Measurements from ENCODE around the gene PNKP. TPM values are rescaled to one million over a fixed set of nuclear protein-coding genes. Genes with fewer than 3 reads are reported as not detected.

PNKP gene
- total RNA-seq, 1 donor from 2014 or later, result 46.3 TPM

DNA sequence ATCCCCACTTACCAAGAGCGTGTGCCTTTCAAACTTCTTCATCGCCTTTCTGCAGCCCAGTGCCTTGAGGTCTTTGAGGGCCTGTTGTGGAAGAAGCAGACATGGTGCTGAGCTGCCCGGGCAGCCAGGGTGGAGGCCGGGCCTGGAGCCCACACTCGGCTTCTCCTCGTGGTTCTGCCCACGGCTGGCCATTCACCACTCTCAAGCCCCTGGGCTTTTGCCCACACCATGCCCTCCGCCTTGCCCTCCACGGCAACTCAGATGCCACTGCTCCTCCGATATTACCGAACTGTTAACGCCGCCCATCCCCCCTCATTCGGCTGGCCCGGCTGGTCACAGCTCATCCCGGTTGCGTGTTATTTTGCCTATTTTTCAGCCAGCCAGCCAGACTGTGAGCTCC lies 24.0 kb upstream of the PNKP start:
- intact Hi-C loops (cut with DNase I), result no loop called here
- DNase-seq (ENCODE audit: low spot score in 2 of 2), result no peak
- peaks cover 10 to 18% of the 10 kb centered on the region in 2 donors for H3K36me3 ChIP-seq
- no peak overlapping the region for H3K4me3 ChIP-seq
- H3K27ac ChIP-seq, result no peak overlapping the region
- H3K9me3 ChIP-seq, result no peaks in the 10 kb centered on the region
- TF ChIP-seq, protein P1, sequence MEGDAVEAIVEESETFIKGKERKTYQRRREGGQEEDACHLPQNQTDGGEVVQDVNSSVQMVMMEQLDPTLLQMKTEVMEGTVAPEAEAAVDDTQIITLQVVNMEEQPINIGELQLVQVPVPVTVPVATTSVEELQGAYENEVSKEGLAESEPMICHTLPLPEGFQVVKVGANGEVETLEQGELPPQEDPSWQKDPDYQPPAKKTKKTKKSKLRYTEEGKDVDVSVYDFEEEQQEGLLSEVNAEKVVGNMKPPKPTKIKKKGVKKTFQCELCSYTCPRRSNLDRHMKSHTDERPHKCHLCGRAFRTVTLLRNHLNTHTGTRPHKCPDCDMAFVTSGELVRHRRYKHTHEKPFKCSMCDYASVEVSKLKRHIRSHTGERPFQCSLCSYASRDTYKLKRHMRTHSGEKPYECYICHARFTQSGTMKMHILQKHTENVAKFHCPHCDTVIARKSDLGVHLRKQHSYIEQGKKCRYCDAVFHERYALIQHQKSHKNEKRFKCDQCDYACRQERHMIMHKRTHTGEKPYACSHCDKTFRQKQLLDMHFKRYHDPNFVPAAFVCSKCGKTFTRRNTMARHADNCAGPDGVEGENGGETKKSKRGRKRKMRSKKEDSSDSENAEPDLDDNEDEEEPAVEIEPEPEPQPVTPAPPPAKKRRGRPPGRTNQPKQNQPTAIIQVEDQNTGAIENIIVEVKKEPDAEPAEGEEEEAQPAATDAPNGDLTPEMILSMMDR (IDR thresholded peaks at IDR 0.05), result no peak
- H3K27me3 ChIP-seq, result no peaks in the 10 kb centered on the region
- peaks cover 4 to 8% of the 10 kb centered on the region in 2 donors for H3K4me1 ChIP-seq

DNA sequence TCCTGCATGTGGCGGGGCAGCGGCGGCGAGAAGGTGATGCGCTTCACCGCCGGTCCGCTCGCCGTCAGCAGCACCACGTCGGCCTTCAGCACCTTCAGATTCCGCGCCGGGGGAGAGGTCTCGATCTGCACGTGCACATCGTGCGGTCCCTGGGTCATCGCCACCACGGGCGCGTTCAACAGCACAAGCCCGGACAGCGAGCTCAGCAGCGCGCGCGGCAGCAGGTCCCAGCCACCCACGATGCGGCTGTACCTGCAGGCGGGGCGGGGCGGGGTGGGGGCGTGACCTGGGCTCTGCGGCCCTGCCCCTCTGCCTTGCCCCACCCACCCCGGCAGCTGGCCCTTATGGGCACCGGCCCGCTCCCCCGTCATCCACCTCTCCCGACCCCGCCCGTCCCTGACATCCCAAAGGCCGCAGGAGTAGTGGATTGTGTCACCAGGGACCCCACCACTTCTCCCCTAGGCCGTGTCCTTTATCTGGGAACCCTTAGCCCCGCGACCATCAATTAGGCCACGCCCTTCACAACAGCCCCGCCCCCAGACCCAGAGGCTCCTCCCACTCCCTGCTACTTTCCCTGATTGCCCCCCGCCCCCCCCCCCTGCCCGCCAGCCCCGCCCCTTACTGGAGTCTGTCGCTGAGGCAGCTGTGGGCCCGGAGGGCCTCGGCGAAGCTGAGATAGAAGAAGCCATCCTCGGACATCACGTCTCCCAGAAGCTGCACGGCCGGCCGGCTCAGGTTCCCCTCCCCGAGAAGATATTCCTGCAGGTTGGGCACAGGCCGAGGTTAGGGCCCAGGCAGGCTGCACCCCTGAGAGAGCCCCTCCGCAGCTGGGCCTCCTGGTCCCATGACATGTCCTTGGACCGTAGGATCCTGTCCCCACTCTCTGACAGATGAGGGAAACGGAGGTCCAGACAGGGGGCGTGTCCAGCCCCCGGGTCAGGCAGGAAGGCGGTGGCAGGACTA lies 23.3 kb upstream of the PNKP start:
- Histone ChIP-seq H3K9me3 (no peaks in the 10 kb centered on the region), H3K4me1 (peaks cover 4 to 8% of the 10 kb centered on the region in 2 donors), H3K4me3 (peak overlapping the region; percentile 25 to 41), H3K27ac (no peak overlapping the region), H3K27me3 (no peaks in the 10 kb centered on the region), H3K36me3 (peaks cover 14 to 21% of the 10 kb centered on the region in 2 donors)
- no peak for DNase-seq (ENCODE audit: low spot score in 2 of 2)
- intact Hi-C loops (cut with DNase I), result no loop called here
- TF ChIP-seq, protein P1 (IDR thresholded peaks at IDR 0.05), result no peak

DNA sequence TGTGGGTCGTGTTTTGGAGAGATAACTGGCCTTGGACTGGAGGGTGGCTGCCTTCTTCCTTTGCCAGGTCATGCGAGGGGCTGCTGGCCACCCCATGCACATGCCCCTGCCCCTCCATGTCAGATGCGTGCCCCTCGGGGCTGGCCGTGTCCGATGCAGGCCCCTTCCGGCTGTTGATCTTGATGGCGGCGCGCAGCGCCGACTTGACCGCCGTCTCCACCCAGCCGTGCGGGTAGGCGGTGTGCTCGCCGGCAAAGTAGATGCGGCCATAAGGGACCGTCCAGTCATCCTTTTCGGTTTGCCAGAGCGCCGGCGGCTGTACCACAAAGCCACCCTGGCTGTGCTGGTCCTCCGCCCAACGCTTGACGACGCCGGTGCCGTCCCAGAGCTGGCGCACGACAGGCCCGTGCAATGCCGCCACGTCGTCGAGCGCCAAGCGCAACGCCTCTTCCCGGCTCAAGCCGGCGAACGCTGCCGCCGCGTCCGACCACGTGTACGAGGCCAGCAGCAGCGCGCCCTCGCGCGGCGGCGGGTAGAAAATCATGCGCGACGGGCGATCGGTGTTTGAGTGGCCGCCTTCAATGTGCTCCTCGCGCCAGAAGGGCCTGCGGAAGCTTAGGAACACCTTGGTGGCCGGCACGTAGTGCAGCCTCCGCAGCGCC lies 22.4 kb upstream of the PNKP start:
- intact Hi-C loops (cut with DNase I), result no loop called here
- H3K36me3 ChIP-seq, result peaks cover 22 to 29% of the 10 kb centered on the region in 2 donors
- DNase-seq (ENCODE audit: low spot score in 2 of 2), result peak in 1 of 2 donors; percentile 84
- H3K4me1 ChIP-seq, result peaks cover 4 to 8% of the 10 kb centered on the region in 2 donors
- peak overlapping the region; percentile 25 to 41 for H3K4me3 ChIP-seq
- TF ChIP-seq, protein P1 (IDR thresholded peaks at IDR 0.05), result peak; percentile 69 to 73 (median 73)
- no peaks in the 10 kb centered on the region for H3K9me3 ChIP-seq
- no peaks in the 10 kb centered on the region for H3K27me3 ChIP-seq
- no peak overlapping the region for H3K27ac ChIP-seq

DNA sequence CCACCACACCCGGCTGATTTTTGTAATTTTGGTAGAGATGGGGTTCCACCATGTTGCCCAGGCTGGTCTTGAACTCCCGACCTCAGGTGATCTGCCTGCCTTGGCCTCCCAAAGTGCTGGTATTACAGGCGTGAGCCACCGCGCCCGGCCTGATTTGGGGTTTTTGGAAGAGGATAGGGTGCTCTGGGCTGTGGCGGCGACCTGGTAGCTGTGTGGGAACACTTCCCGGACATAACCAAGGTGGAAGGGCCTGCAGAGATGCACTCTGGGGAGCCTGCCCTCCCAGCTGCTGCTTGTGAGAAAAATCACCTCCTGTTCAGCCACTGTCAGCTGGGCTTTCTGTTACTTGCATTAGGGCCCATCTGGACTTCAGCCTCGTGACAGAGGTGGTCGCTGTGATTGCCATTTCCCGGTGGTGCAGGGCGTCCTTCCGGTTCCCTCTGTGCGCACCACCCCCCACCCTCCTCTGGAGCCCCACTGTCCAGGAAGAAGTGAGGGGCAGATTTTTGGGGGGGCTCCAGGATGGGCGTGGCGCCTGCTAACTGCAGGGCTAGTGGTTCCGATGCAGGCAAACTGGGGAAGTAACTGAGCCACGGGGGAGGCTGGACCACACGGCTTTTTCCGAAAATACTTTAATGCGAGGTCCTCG lies 21.8 kb upstream of the PNKP start:
- Histone ChIP-seq H3K9me3 (no peaks in the 10 kb centered on the region), H3K27me3 (no peaks in the 10 kb centered on the region), H3K4me1 (peaks cover 4 to 8% of the 10 kb centered on the region in 2 donors), H3K27ac (no peak overlapping the region), H3K4me3 (no peak overlapping the region), H3K36me3 (peaks cover 28 to 36% of the 10 kb centered on the region in 2 donors)
- DNase-seq (ENCODE audit: low spot score in 2 of 2), result no peak
- intact Hi-C loops (cut with DNase I), result no loop called here
- TF ChIP-seq, protein P1 (IDR thresholded peaks at IDR 0.05), result no peak

DNA sequence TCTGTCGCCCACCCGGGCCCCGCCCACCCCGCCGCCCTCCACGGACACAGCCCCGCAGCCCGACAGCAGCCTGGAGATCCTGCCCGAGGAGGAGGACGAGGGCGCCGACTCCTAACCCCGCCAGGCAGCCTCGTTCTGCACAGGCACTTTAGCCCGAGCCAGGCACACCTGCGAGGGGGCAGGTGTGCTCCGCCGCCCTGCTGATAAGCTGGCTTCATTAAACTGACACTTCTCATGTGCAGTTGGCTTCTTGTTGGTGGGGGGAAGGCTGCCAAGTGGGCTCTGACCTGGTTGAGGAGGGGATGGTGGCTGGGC lies 21.1 kb upstream of the PNKP start:
- TF ChIP-seq, protein P1 (IDR thresholded peaks at IDR 0.05), result no peak
- H3K9me3 ChIP-seq, result no peaks in the 10 kb centered on the region
- intact Hi-C loops (cut with DNase I), result no loop called here
- H3K36me3 ChIP-seq, result peaks cover 35 to 43% of the 10 kb centered on the region in 2 donors
- peaks cover 4 to 8% of the 10 kb centered on the region in 2 donors for H3K4me1 ChIP-seq
- no peak for DNase-seq (ENCODE audit: low spot score in 2 of 2)
- no peak overlapping the region for H3K4me3 ChIP-seq
- no peak overlapping the region for H3K27ac ChIP-seq
- no peaks in the 10 kb centered on the region for H3K27me3 ChIP-seq

Data from ascending aorta (tissue), 2 donors.